Measurements from ENCODE around the gene KRT85.
"Not testable (repeated sequence)": the region's sequence is repeated elsewhere in the genome, so short reads cannot be mapped to it uniquely, and the experiment has no call there.

The KRT85 gene

DNA sequence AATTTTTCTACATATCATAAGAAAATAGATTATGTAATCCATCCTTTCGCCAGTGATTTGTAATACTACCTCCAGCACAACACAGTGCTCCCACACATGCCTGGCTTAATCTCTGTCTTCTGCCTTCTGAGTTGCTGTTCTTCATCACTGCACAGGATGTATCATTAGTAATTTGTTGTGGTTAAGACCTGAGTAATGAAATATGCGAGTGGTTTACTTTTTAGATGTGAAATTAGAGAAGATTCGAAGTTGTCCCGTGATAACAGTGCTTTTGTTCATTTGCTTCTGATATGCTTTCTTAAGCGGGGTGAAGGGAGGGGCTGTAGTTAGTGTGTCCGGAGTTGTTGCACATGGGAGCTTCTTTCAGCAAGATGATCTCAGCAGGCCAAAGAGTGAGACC is 18.1 kb downstream of the KRT85 start:
- no peak for DNase-seq (ENCODE audit: low spot score)

DNA sequence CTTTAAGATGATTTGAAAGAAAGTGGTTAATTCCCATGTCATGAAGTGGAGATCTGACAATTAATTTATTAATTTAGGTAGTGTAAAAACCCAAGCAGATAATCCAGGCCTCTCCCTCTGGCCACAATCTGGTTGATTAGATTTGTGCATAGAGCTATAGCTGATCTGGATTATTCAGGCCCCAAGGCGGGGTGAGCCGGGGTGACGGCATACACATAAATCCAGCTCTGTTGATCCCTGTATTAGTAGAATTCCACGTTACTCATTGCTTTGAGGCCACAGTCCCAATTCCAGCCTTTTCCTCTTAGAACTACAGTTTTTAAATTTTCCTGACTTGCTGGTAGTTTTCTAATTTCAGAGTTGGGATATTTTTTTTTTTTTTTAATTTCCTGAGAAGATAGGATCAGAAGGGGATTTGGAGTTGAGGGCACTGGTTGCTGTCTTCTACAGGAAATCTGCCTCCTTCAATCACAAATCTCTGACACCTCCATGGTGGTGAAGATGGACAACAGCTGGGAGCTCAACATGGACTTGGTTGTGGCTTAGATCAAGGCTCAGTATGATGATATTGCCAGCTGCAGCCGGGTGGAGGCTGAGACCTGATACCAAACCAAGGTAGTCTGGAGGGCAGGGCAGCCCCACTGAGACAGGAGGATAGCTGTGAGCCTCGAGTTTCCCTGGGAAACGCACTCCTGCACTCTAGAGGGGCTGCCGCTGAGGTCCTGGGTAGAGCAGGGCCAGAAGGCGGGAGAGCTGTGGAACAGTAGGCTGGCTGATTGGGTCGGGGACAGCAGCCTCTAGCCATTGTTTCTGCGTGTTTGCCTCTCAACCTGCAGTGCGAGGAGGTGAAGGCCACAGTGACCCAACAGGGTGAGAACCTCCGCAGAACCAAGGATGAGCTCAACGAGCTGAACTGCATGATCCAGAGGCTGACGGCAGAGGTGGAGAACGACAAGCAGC is 19.4 kb downstream of the KRT85 start:
- no peak for DNase-seq (ENCODE audit: low spot score)

DNA sequence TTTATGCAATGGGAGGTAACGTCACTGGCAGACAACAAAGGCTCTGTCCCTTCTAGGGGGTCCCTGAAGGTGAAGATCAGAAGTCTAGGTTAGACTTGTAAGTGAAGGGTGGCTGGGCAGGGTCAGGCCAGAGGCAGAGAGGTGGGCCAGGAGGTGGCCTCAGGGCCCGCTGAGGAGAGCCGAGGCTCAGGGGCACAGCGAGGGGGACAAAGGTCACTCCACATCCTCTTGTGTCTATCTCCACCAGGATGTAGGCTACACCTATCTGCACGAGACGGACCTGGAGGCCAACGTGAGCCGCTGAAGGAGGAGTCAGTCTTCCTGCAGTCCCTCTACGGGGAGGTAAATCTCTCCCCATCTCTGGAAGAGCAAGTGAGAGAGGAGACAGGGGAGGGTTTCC is 20.3 kb downstream of the KRT85 start:
- no peak for DNase-seq (ENCODE audit: low spot score)

DNA sequence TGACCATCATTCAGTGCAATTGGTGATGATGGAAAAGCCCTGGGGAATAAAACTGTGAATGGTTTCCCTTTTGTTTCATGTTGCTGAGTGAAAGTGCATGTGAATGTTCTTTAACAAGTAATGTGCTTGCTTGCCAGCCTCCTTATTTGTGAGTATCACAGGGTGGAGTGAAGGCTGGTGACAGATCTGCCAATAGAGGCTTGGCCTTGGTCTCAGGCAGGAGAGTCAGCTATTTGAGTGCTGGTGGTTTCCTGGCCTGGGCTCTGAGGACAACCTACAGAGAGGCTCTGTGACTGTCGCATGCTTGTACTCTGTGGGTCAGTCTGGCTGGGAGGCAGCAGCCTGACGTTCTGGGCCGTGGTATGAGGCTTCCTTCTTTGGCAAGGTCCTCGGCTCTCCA is 20.7 kb downstream of the KRT85 start:
- DNase-seq (ENCODE audit: low spot score): no peak

DNA sequence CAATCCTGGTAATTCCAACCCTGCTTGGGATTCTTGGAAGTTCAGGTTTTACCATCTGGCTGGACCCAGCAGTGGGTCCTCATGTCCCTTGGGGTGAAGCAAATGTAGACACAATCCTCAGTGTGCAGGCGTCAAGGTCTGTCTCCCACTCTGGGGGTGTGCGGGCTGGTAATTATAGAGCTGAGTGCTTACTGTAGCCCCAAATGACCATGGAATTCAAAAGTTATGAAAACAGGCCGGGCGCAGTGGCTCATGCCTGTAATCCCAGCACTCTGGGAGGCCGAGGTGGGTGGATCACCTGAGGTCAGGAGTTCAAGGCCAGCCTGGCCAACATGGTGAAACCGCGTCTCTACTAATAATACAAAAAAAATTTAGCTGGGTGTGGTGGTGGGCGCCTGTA is 22.2 kb downstream of the KRT85 start:
- DNase-seq (ENCODE audit: low spot score): not testable (repeated sequence)

DNA sequence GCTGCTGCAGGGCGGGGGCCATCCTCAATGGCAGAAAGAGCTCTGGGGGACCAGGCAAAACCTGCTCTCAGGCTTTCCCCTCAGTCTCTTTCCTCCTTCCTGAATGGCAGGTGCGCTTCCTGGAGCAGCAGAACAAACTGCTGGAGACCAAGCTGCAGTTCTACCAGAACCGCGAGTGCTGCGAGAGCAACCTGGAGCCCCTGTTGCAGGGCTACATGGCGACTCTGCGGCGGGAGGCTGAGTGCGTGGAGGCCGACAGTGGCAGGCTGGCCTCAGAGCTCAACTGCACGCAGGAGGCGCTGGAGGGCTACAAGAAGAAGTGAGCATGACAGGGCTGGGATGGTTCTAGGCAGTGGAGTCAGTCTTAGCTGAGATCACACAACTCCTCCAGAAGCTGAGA is 23.2 kb downstream of the KRT85 start:
- no peak for DNase-seq (ENCODE audit: low spot score)

DNA sequence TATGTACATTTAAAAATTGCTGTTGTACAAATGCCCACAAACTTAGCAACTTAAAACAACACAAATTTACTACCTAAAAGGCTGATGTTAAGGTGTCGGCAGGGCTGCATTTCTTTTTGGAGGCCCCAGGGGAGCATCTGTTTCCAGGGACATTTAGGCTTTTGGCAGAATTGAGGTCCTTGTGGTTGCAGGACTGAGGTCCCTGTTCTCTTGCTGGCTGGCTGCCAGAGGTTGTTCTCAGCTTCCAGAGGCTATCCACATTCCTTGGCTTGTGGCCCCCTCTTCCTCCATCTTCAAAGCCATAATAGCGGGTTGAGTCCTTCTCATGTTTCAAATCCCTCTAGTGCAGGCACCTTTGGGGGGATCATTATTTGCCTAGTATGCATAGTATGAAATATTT is 23.7 kb downstream of the KRT85 start:
- no peak for DNase-seq (ENCODE audit: low spot score)

DNA sequence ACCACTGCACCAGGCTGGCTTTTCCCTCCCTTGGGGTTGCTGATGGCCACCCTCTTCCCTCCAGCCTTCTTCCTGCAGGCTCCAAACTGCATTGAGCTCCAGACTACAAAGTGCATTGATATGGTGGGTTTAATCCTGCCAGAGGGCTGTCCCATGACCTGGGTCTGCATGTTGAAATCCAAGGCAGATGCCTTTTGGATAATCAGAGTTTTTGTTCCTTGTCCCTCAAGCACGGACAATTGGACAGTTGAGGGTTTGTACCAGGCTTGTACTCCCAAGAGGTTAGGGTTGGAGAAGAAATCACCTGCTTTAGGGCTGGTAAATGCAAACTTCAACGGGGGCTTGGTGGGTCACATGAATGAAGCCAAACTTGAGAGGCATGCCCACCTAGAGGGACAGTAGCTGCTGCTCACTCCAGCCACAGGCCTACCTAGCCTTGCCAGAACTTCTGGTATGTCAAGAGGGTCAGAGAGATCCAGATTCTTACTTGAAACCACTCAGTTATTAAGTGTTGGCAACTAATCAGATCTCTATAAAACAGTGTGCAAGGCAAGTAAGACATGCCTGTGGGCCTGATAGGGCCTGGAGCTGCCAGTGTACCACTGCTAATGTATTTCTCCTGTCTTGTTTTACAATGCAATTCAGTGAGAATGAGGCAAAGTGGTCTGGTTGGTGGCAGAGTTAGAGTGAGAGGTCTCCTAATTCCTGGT is 24.3 kb downstream of the KRT85 start:
- DNase-seq (ENCODE audit: low spot score): no peak

DNA sequence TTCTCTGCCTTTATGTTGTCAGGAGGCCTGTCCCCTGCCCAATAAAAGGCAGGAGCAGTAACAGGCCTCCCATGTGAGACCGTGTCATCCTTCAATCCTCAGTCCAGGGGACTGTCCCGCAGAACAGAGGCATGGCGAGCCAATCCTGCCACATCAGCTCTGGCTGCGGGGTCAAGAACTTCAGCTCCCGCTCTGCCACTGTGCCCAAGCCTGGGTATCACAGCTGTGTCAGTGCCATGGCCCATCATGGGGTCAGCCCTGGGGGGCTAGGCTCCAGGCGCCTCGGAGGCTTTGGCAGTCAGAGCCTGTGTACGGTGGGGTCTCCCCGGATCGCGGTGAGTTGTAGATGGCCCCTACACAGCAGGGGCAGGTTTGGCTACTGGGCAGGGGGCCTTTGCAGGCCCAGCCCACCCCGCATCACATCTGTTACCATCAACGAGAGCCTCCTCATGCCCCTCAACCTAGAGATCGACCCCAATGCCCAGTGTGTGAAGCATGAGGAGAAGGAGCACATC is 26.2 kb downstream of the KRT85 start:
- no peak for DNase-seq (ENCODE audit: low spot score)

DNA sequence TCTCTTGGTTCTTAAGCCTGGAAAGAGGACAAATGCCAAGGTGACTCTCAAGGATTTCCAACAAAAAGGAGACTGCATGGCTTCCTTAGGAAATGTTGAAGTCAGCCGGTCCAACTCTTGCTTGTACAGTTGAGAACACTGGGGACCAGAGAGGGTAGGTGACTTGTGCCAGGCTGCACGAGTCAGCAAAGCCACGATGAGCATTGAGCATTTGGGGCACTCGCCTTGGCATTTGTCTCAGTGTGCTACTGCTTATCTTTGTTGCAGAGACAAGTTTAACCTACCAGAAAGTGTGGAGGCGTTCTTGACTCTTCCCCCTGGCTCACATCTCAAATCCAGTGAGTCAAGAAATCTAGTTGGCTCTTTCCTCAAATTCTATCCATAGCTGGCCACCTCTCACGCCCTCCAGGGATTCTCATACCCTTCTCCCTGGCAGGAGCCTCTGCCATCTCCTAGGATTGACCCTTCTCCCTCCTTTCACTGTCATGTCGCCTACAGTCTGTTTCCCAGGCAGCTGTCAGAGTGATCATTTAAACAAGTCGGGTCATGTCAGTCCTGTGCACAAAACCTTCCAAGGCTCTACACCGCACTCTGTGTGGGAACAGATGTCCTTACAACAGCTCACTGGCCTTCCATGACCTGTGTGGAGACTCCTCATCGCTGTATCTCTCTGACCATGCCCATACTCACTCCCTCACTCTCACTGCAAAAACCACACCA is 28.9 kb downstream of the KRT85 start:
- DNase-seq (ENCODE audit: low spot score): no peak

DNA sequence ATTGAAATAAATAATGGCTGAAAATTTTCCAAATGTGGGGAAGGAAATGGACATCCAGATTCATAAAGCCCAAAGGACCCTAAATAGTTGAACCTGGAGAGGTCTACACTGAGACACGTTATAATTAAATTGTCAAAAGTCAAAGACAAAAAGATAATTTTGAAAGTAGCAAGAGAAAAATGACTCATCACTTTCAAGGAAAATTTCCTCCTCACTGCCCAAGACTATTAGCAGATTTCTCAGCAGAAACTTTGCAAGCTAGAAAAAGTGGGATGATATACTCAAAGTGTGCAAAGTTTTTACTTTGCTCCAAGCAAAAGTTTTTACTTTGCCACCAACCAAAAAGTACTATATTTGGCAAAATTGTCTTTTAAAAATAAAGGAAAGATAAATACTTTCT is 30.2 kb downstream of the KRT85 start:
- DNase-seq (ENCODE audit: low spot score): no peak

DNA sequence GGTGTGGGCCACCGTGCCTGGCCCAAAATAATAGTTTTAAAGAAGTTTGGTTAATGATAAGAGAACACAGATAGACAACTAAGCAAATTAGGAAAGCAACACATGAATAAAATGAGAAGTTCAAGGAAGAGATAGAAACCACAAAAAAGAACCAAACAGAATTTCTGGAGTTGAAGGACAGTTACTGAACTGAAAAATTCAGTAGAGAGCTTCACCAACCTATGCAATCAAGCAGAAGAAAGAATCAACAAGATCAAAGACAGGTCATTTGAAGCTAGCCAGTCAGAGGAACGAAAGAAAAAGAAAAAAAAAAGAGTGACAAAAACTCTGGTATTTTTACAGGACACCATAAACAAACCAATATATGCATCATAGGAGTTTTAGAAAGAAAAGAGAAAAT is 30.6 kb downstream of the KRT85 start:
- DNase-seq (ENCODE audit: low spot score): no peak

DNA sequence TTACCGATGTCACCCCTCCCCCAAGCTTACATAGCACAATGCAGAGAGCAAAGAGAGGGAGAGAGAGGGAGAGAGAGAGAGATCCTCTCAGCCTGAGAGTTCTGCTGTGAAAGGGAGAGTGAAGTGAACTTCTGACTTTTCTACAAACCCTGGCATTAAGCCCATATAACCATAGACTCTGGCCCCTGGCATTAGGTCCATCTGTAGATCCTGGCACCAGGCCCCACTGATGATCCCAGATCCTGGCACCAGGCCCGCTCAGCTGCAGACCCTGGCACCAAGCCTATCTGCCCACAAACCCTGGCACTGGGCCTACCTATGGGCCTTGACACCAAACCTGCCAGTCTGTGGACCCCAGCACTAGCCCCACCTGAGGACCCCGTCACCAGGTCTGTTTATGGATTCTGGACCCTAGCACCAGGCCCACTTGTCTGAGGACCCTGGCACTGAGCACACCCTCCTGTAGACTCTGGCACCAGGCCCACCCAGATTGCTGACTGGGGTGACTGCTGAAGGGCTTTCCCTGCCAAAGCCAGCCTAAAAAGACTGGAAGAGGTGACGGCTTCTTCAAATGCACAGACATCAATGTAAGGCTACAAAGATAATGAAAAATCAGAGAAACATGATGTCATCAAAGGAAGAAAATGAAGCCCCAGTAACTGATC is 31.6 kb downstream of the KRT85 start:
- DNase-seq (ENCODE audit: low spot score): no peak

DNA sequence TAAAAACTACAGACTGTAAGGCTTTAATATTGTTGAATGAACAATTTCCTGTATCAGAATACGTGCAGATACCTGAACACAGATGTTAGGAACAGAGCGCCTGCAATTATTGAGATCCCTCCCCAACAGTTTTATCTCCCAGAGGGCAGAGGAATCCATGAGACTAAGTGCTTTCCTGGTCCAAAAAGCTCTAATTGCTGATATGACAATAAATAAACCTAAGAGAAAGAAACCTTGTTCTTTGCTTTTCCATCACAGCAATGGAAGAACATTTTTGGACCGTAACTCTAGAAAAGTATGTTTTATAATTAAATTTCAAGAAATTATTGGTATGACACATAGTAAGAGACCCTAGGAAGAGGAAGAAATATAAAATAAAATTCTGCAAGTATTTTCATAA is 33.1 kb downstream of the KRT85 start:
- DNase-seq (ENCODE audit: low spot score): no peak

DNA sequence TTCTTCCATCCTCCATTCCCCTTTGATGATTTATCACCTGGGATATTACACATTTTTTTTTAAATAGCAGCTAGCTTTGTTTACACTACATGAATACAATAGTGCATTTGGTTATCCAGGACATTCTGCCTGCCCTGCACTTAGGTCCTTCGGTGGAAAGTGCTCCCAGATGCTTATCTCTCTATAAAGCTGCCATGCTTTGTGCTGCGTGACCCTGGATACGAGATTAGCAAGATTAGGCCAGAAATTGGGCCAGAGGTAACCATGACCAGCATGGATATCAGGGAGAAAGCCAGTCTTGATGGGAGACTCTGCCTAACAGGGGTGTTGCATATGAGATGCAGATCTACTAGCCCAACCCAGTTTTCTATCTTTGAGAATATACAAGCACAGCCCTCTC is 34.0 kb downstream of the KRT85 start:
- DNase-seq (ENCODE audit: low spot score): no peak

DNA sequence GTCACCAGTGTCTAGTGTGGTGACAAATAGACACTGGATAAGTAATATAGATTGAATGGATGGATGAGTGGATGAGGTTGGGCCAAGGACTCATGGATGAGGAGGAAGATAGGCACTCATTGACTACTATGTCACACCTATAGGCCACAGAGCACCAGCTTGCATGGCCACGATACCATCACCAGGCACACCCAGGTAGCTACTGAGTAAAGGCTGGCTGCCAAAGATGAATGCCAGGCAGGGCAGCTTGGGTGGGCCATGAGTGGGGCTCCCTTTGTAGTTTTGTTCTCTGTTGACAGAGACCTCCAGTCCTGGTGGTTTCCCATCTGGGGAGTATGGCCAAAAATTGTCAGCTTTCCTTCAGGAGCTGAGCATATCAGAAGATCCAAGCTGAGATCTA is 34.9 kb downstream of the KRT85 start:
- DNase-seq (ENCODE audit: low spot score): no peak

DNA sequence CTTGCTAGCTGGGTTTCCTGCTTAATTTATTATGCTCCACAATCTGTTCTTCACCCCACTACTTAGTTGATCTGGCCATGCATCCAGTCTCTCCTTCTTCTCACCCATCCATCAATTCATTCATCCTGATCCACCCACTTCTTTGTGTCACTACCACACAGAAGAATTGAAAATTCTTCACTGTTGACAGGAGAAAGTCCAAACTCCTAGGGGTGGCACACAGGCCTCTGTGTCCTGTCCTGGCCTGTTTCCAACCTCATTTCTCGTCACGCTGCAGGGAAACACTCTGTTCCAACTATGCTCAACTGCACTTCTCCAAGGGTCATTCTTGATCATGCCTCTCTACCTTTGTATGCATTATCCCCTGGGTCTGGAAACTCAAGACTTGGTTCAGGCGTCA is 35.4 kb downstream of the KRT85 start:
- no peak for DNase-seq (ENCODE audit: low spot score)

DNA sequence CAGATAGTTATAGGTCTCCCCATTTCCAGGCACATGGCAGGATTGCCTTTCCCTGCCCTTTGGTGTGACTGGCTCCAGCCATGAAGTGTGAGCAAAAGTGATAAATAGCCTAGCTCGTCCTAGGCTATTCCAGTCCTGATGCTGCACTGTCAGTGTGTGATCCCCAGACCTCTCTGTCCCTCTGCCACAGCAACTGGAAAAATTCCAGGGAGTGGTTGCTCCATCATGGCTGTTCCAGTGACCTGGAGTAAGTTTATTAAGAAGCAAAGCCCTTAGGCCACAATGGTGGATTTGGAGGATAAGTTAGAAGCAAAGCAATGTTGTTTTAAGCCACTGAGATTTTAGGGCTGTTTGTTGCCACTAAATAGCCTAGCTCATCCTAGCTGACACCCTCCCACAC is 36.2 kb downstream of the KRT85 start:
- no peak for DNase-seq (ENCODE audit: low spot score)

DNA sequence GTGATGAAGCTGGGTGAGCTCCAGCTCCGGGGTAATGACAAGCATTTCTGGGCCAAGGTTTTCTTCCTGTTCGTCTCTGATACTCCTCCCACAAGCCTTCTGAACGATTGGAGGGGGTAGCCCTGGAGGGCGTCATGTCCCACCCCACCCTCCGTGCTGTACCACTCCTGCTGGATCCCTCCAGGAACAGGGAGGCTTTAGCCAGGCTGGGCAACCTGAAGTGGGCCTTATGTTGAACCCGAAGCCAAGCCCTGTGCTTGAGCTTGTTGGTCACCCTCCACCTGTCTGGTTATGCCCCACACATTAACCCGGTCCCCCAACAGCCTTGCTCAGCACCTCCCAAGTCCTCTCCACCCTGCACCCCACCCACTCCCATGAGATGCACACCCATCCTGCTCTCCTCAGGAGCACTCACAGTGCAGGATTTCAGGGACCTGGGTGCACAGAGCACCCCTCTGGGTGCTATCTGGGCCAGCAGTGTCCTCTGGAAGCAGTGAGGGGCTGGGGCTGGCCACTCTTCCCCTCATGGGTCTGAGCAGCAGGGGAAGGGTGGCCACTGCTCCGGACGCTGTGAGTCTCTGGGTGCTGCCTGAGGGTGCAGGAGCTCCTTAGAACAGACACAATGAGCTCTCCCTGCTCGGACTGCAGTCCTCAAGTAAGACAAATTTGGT is 39.3 kb downstream of the KRT85 start:
- DNase-seq (ENCODE audit: low spot score): no peak

DNA sequence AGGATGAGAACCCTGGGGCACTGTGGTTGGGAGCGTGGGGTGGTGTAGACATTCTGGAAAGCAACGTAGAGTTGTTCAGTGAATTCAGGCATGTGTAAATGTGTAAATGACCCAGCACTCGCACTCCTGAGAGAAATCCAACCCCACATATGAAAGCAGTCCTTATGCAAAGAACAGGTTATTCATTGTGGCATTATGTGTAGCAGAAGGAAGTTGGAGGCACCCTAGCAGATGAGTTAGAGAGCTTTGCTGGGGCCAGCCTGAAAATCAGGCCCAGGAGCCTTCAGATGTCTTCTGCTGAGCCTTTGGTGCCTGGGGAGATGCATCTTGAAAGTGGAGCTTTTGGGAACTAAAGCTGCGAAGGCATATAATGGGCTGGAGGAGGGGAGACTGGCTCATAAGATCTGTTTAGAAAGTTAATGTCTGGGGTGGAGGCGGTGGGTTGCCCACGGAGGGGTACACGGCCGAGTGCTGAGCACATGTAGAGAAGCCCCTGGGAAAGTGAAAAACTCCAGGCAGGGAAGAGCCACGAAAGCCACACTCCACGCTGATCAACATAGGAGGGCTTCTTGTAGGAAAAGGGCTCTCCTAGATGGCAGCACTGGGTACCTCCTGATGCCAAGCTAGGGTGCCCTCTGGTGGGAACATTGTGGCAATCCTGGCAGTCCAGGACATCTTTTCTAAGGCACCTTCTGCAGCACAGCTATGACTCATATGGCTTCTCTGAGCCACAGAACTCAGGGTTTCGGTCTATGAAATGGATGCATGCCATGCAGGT is 40.0 kb downstream of the KRT85 start:
- peak; percentile 92 for DNase-seq (ENCODE audit: low spot score)

DNA sequence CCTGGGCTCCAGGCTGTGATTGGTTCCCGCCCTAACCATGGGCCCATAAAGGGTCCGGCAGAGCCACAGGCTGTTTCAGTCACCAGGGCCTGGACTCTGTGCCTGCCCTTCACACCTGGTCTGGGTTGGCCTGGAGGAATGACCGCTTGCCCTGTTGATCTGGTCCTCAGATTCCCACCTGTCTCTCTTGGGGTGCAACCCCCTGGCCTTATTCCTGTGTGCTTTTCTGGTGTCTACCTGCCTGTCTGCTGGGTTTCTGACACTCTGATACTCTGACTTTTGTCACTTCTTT is 43.2 kb downstream of the KRT85 start:
- no peak for DNase-seq (ENCODE audit: low spot score)

Data from iPS-NIHi11 (cell line).